Neural cell (in vitro differentiated cells): ENCODE data around the gene GDPD3. TPM values are rescaled to one million over a fixed set of nuclear protein-coding genes. Genes with fewer than 3 reads are reported as not detected.

ENCODE experiments used
- H2AFZ ChIP-seq: fragments of 200-600, 300-800 bp; sonication (generic), shearing (Covaris generic); 2 replicates; pipeline ENCODE4 v1.6.0; 2014; ENCODE audit warnings: low read depth, mild to moderate bottlenecking, antibody characterized with exemption, low read length, moderate library complexity
- H3F3A ChIP-seq: fragments of 200-600 bp; shearing (Covaris generic); 2 replicates; pipeline ENCODE4 v1.6.1; 2016; ENCODE audit warnings: mild to moderate bottlenecking, moderate library complexity, mixed read lengths, antibody characterized with exemption, low read length; ENCODE audit not compliant: insufficient read depth, poor library complexity, severe bottlenecking
- H3K27ac ChIP-seq: fragments of 200-600, 300-800 bp; sonication (generic), shearing (Covaris generic); 2 replicates; pipeline ENCODE4 v1.5.1; 2014; ENCODE audit warnings: mild to moderate bottlenecking, low read length, moderate library complexity
- H3K27me3 ChIP-seq: fragments of 300-800, 200-600 bp; sonication (generic), shearing (Covaris generic); 2 replicates; pipeline ENCODE4 v1.6.0; 2014; ENCODE audit warnings: mild to moderate bottlenecking, low read depth, low read length, moderate library complexity; ENCODE audit not compliant: insufficient read depth
- H3K36me3 ChIP-seq: fragments of 300-800, 200-600 bp; sonication (generic), shearing (Covaris generic); 2 replicates; pipeline ENCODE4 v1.5.1; 2014; ENCODE audit warnings: mild to moderate bottlenecking, antibody characterized with exemption, low read length, moderate library complexity; ENCODE audit not compliant: insufficient read depth
- H3K4me2 ChIP-seq: fragments of 300-800, 200-600 bp; sonication (generic), shearing (Covaris generic); 2 replicates; pipeline ENCODE4 v1.6.0; 2014; ENCODE audit warnings: mild to moderate bottlenecking, low read length
- H3K4me3 ChIP-seq: fragments of 300-800, 200-600 bp; sonication (generic), shearing (Covaris generic); 2 replicates; pipeline ENCODE4 v1.5.1; 2014; ENCODE audit warnings: mild to moderate bottlenecking, low read length, moderate library complexity
- H3K79me2 ChIP-seq: fragments of 200-600 bp; shearing (Covaris generic); replicated peaks from 2 replicates; pipeline ENCODE4 v1.6.0; 2014; ENCODE audit warnings: mild to moderate bottlenecking, low read length, moderate library complexity; ENCODE audit not compliant: insufficient read depth
- H3K9ac ChIP-seq: fragments of 300-800, 200-600 bp; sonication (generic), shearing (Covaris generic); 2 replicates; pipeline ENCODE4 v1.6.1; 2016; ENCODE audit warnings: mild to moderate bottlenecking, low read length, mixed read lengths
- H3K9me2 ChIP-seq: fragments of 200-600 bp; shearing (Covaris generic); 2 replicates; pipeline ENCODE4 v1.6.1; 2016; ENCODE audit warnings: mild to moderate bottlenecking, low read length, mixed read lengths; ENCODE audit not compliant: insufficient read depth
- H3K9me3 ChIP-seq: fragments of 200-600, 300-800 bp; sonication (generic), shearing (Covaris generic); 2 replicates; pipeline ENCODE4 v1.6.1; 2016; ENCODE audit warnings: mild to moderate bottlenecking, mixed run types, low read length, moderate library complexity, mixed read lengths
- H4K20me1 ChIP-seq: fragments of 200-600 bp; shearing (Covaris generic); 2 replicates; pipeline ENCODE4 v1.6.1; 2016; ENCODE audit warnings: mild to moderate bottlenecking, mixed run types; ENCODE audit not compliant: insufficient read depth
- CTCF ChIP-seq: fragments of 450-650 bp; IDR thresholded peaks from 2 replicates; pipeline ENCODE4 v1.5.1; 2014; ENCODE audit warnings: antibody characterized with exemption, mild to moderate bottlenecking, moderate library complexity; ENCODE audit not compliant: poor library complexity, severe bottlenecking
- EP300 ChIP-seq: fragments of 450-650 bp; conservative IDR thresholded peaks from 2 replicates; pipeline ENCODE4 v1.6.1; 2014; ENCODE audit warnings: antibody characterized with exemption, mild to moderate bottlenecking, moderate library complexity; ENCODE audit not compliant: poor library complexity, severe bottlenecking
- EZH2 ChIP-seq: fragments of 200-600, 300-800 bp; shearing (Covaris generic), sonication (generic); IDR thresholded peaks from 2 replicates; pipeline ENCODE4 v1.6.1; 2014; ENCODE audit warnings: antibody characterized with exemption, low read length, borderline replicate concordance, mild to moderate bottlenecking; ENCODE audit not compliant: insufficient read depth, poor library complexity, severe bottlenecking
- MXI1 ChIP-seq: fragments of 450-650 bp; conservative IDR thresholded peaks from 2 replicates; pipeline ENCODE4 v1.6.1; 2014; ENCODE audit warnings: antibody characterized with exemption, mild to moderate bottlenecking; ENCODE audit not compliant: poor library complexity, severe bottlenecking
- POLR2AphosphoS5 ChIP-seq: IDR thresholded peaks from 2 replicates; pipeline ENCODE4 v1.6.1; 2012
- RAD21 ChIP-seq: fragments of 450-650 bp; conservative IDR thresholded peaks from 2 replicates; pipeline ENCODE4 v1.6.1; 2014; ENCODE audit warnings: antibody characterized with exemption, mild to moderate bottlenecking, moderate library complexity
- SMC3 ChIP-seq: fragments of 450-650 bp; conservative IDR thresholded peaks from 2 replicates; pipeline ENCODE4 v1.6.1; 2014; ENCODE audit warnings: antibody characterized with exemption, mild to moderate bottlenecking, moderate library complexity; ENCODE audit not compliant: poor library complexity
- TAF1 ChIP-seq: IDR thresholded peaks from 2 replicates; pipeline ENCODE4 v1.6.1; 2012; ENCODE audit warnings: low read depth
- polyA plus RNA-seq: library from polyadenylated mRNA; depleted of rRNA; stranded (reverse); fragments of >200 nt; gene quantifications from 2 replicates; pipeline ENCODE4 v1.2.3, GENCODE V29; 2014
- TF ChIP-seq, protein P1 (sequence below): IDR thresholded peaks from 2 replicates; pipeline ENCODE4 v1.6.1; 2012; ENCODE audit warnings: borderline replicate concordance

Gene GDPD3
- polyA plus RNA-seq, 1 donor from 2014 or later, result 2.7 TPM

GRCh38 chr16:30095166-30096078, 17.9 kb downstream of the GDPD3 start:
- TF ChIP-seq EZH2, result no peak
- TF ChIP-seq, protein P1, sequence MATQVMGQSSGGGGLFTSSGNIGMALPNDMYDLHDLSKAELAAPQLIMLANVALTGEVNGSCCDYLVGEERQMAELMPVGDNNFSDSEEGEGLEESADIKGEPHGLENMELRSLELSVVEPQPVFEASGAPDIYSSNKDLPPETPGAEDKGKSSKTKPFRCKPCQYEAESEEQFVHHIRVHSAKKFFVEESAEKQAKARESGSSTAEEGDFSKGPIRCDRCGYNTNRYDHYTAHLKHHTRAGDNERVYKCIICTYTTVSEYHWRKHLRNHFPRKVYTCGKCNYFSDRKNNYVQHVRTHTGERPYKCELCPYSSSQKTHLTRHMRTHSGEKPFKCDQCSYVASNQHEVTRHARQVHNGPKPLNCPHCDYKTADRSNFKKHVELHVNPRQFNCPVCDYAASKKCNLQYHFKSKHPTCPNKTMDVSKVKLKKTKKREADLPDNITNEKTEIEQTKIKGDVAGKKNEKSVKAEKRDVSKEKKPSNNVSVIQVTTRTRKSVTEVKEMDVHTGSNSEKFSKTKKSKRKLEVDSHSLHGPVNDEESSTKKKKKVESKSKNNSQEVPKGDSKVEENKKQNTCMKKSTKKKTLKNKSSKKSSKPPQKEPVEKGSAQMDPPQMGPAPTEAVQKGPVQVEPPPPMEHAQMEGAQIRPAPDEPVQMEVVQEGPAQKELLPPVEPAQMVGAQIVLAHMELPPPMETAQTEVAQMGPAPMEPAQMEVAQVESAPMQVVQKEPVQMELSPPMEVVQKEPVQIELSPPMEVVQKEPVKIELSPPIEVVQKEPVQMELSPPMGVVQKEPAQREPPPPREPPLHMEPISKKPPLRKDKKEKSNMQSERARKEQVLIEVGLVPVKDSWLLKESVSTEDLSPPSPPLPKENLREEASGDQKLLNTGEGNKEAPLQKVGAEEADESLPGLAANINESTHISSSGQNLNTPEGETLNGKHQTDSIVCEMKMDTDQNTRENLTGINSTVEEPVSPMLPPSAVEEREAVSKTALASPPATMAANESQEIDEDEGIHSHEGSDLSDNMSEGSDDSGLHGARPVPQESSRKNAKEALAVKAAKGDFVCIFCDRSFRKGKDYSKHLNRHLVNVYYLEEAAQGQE, result no peak
- no peak for TF ChIP-seq TAF1
- no peak for TF ChIP-seq CTCF
- TF ChIP-seq SMC3, result no peak
- no peak for TF ChIP-seq RAD21
- no peak for TF ChIP-seq POLR2AphosphoS5
- no peak for TF ChIP-seq MXI1
- TF ChIP-seq EP300, result no peak
- H3K9me3 ChIP-seq, result no peaks in the 10 kb centered on the region
- peak overlapping the region; percentile 53 for H3K27ac ChIP-seq
- peak overlapping the region; percentile 30 for H3K4me2 ChIP-seq
- peaks cover 3% of the 10 kb centered on the region for H3K36me3 ChIP-seq
- no peak overlapping the region for H2AFZ ChIP-seq
- H3F3A ChIP-seq, result peaks cover 3% of the 10 kb centered on the region
- H3K27me3 ChIP-seq, result no peaks in the 10 kb centered on the region
- H3K4me3 ChIP-seq, result peak overlapping the region; percentile 64
- H3K9ac ChIP-seq, result peak overlapping the region; percentile 96
- no peaks in the 10 kb centered on the region for H4K20me1 ChIP-seq
- H3K9me2 ChIP-seq, result no peaks in the 10 kb centered on the region
- H3K79me2 ChIP-seq, result peaks cover 35% of the 10 kb centered on the region

DNA sequence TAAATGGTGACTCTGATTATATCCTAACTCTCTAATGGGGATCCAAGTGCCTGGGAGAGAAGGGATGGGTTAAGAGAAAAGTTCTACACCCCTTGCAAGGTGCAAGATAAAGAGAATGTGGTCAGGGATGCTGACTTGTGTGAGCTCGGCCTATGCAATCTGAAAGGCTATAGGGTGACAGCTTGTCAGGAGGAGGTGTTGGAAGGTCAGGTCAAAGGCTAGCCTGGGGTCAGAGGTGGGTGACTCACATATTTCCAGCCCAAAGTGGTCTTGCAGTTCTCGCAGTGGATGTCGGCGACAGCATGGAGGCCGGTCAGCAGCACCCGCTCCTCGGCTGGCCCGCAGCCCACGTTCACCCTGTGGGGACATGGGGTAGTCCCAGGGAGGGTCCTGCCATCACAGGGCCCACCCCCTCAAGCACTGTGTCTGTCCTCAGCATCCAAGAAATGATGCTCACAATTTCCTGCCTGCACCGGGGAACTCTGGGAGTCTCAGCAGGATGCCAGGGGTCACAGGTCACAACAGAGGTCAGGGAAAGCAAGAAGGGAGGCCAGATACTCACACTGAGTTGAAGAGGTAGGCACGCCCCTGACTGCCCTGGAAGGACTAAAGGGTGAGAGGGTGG, 18.7 kb downstream of the GDPD3 start:
- Histone ChIP-seq H3K9me2 (no peaks in the 10 kb centered on the region), H3K9ac (peak overlapping the region; percentile 96), H3K27ac (no peak overlapping the region), H3K4me2 (no peak overlapping the region), H4K20me1 (no peaks in the 10 kb centered on the region), H3K27me3 (no peaks in the 10 kb centered on the region), H3K36me3 (no peaks in the 10 kb centered on the region), H2AFZ (no peak overlapping the region), H3F3A (peaks cover 3% of the 10 kb centered on the region), H3K4me3 (peak overlapping the region; percentile 64), H3K79me2 (peaks cover 29% of the 10 kb centered on the region), H3K9me3 (no peaks in the 10 kb centered on the region)
- no peak for TF ChIP-seq POLR2AphosphoS5
- TF ChIP-seq TAF1, result no peak
- TF ChIP-seq EP300, result no peak
- no peak for TF ChIP-seq EZH2
- TF ChIP-seq, protein P1, result no peak
- TF ChIP-seq MXI1, result no peak
- TF ChIP-seq RAD21, result no peak
- no peak for TF ChIP-seq CTCF
- TF ChIP-seq SMC3, result no peak
